Progenitor cell of endocrine pancreas (in vitro differentiated cells): ENCODE data around the gene XYLT2. TPM values are rescaled to one million over a fixed set of nuclear protein-coding genes. Genes with fewer than 3 reads are reported as not detected.
"Not testable (repeated sequence)": the region's sequence is repeated elsewhere in the genome, so short reads cannot be mapped to it uniquely, and the experiment has no call there.

Experiments
- DNase-seq: peaks from one replicate; pipeline ENCODE4 v3.0.0; 2021; ENCODE audit warnings: low spot score; ENCODE audit not compliant: unreplicated experiment
- H3K27ac Mint-ChIP-seq: 2 replicates; pipeline ENCODE4 v1.8.0; 2021; ENCODE audit warnings: mild to moderate bottlenecking, moderate library complexity, mixed read lengths
- H3K27me3 Mint-ChIP-seq: 2 replicates; pipeline ENCODE4 v1.8.0; 2021; ENCODE audit warnings: mixed read lengths
- H3K36me3 Mint-ChIP-seq: 2 replicates; pipeline ENCODE4 v1.8.0; 2022; ENCODE audit warnings: mixed read lengths; ENCODE audit not compliant: insufficient read depth
- H3K4me1 Mint-ChIP-seq: 2 replicates; pipeline ENCODE4 v1.8.0; 2021; ENCODE audit warnings: low read depth, mixed read lengths
- H3K4me3 Mint-ChIP-seq: 2 replicates; pipeline ENCODE4 v1.8.0; 2021; ENCODE audit warnings: low read depth, mild to moderate bottlenecking, moderate library complexity, mixed read lengths
- H3K9me3 Mint-ChIP-seq: 2 replicates; pipeline ENCODE4 v1.8.0; 2021; ENCODE audit warnings: low read depth, mixed read lengths
- total RNA-seq: library from RNA; stranded (reverse); gene quantifications from 2 replicates; pipeline ENCODE4 v1.2.1, GENCODE V29; 2021
- TF ChIP-seq, protein P1 (sequence below): fragments of 200-600 bp; sonication (generic); IDR thresholded peaks from one replicate; pipeline ENCODE4 v1.5.0; 2021; ENCODE audit warnings: antibody characterized with exemption, mild to moderate bottlenecking; ENCODE audit not compliant: unreplicated experiment

XYLT2 gene
- total RNA-seq, 1 donor from 2014 or later = 28.6 TPM

DNA sequence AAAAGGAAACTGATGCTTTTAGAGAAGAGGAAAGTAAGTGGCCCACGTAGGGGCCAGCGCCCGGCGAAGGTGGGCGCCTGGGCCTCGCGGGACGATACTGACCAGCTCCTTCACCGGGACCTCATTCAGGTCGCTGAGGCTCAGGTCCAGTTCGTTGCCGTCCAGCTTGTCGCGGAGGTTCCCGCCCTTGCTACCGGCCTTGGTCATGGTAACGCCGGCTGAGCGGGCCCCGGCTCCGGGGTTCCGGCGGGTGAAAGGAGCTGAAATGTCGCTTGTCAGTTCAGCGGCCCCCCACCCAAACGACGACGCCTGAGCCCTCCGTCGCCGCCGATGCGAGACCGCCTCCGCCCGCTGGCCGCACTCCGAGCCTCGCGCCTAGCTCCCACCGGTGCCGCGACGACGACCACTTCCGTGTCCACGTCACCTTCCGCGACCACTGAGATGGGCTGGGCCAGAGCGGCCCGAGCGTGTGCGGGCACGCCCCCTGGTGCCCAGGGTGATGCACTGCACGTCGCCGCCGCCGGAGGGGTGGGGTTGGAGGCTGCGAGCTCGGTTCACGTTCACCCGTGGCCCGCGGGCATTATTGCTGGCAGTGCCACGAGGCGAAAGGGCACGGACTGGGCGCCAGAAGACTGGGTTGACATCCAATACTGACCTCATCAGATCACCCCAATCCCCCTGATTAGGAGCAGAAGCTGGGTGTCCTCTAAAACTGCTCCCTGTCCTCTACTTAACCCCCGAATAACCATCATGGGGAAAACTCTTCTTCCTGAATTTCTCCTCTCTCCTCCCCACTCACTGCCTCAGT is 51.4 kb downstream of the XYLT2 start, which contains the start of gene LRRC59:
Gene LRRC59, minus strand, starts transcription at position 413 of the 808 bp plus-strand sequence. Its CDS starts 206 bp downstream, at position 207.
- H3K4me1 Mint-ChIP-seq = peaks cover 12% of the 10 kb centered on the region
- H3K4me3 Mint-ChIP-seq = peak within 1 kb of the TSS; percentile 83
- H3K9me3 Mint-ChIP-seq = no peaks in the 10 kb centered on the region
- TF ChIP-seq, protein P1, sequence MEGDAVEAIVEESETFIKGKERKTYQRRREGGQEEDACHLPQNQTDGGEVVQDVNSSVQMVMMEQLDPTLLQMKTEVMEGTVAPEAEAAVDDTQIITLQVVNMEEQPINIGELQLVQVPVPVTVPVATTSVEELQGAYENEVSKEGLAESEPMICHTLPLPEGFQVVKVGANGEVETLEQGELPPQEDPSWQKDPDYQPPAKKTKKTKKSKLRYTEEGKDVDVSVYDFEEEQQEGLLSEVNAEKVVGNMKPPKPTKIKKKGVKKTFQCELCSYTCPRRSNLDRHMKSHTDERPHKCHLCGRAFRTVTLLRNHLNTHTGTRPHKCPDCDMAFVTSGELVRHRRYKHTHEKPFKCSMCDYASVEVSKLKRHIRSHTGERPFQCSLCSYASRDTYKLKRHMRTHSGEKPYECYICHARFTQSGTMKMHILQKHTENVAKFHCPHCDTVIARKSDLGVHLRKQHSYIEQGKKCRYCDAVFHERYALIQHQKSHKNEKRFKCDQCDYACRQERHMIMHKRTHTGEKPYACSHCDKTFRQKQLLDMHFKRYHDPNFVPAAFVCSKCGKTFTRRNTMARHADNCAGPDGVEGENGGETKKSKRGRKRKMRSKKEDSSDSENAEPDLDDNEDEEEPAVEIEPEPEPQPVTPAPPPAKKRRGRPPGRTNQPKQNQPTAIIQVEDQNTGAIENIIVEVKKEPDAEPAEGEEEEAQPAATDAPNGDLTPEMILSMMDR = peak; percentile 99
- peak within 1 kb of the TSS; percentile 95 for H3K27ac Mint-ChIP-seq
- DNase-seq = peak; percentile 89
- H3K27me3 Mint-ChIP-seq = no peaks in the 10 kb centered on the region
- peaks cover 11% of the 10 kb centered on the region for H3K36me3 Mint-ChIP-seq

DNA sequence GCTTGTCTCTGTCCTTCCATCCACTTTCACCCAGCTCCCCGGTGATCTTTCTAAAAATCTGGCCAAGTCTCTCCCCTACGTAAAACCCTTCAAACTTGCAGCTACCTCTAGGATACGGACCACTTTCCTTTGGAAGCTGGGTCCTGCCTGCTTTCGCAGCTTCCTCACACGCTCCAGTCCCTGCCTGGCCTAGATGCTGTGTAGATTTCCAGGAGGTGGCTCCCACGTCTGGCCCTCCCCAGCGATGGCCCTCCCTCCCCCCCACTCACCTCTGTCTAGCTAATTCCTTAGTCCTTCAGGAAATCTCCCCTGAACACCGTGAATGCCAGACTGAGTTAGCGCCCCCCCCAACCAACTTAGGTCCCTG is 52.0 kb downstream of the XYLT2 start:
- Mint-ChIP-seq H3K4me1 (peaks cover 14% of the 10 kb centered on the region), H3K4me3 (peak overlapping the region; percentile 83), H3K27ac (peak overlapping the region; percentile 54), H3K36me3 (peaks cover 10% of the 10 kb centered on the region), H3K27me3 (no peaks in the 10 kb centered on the region), H3K9me3 (no peaks in the 10 kb centered on the region)
- TF ChIP-seq, protein P1 = no peak
- DNase-seq = no peak

DNA sequence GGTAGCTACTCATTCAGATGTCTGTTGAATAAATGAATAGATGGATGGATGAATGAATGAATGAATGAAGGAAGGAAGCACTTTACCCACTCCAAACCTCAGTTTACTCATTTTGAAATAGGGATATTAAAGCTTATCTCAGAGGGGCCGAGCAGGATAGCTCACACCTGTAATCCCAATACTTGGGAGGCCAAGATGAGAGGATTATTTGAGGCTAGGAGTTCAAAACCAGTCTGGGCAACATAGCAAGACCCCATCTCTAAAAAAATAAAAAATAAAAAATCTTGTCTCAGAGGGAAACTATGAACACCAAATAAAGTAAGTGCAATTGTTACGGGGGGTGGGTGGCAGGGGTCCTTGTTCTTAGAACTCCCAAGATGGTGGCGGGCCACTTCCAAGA is 52.7 kb downstream of the XYLT2 start:
- peaks cover 18% of the 10 kb centered on the region for H3K4me1 Mint-ChIP-seq
- H3K27ac Mint-ChIP-seq, DNase-seq, H3K27me3 Mint-ChIP-seq, H3K4me3 Mint-ChIP-seq, H3K9me3 Mint-ChIP-seq, H3K36me3 Mint-ChIP-seq: not testable (repeated sequence)

DNA sequence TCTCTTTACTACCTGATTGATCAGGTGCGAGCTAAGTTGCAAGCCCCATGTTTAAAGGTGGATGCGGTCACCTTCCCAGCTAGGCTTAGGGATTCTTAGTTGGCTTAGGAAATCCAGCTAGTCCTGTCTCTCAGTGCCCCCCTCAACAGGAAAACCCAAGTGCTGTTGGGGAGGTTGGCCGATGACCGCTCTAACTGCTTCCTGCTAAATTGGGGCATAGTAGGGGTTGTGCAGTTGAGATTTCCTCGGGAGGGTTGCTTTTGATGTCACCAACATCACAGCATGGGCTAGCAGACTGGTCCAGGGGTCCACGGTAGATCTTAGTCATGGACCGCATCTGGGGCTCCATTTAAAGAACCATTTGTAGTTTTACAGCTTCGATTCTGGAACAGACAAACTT is 53.7 kb downstream of the XYLT2 start:
- H3K27ac Mint-ChIP-seq = not testable (repeated sequence)

DNA sequence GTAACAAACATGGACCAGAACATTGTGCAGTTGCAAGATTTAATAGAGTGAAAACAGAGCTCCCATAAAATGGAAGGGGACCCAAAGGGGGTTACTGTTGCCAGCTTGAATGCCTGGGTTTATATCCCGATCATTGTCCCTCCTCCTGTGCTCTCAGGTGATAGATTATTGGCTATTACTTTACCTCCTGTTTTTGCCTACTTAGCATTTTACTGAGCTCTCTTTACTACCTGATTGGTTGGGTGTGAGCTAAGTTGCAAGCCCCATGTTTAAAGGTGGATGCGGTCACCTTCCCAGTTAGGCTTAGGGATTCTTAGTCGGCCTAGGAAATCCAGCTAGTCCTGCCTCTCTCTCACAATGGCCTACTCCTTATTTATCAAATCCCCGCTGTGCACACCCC is 59.4 kb downstream of the XYLT2 start:
- not testable (repeated sequence) for DNase-seq, H3K27me3 Mint-ChIP-seq, H3K27ac Mint-ChIP-seq, H3K9me3 Mint-ChIP-seq, H3K4me3 Mint-ChIP-seq, H3K36me3 Mint-ChIP-seq
- H3K4me1 Mint-ChIP-seq = peaks cover 11% of the 10 kb centered on the region

More for the DNA sequence above, 53.7 kb downstream of the XYLT2 start:
- H3K4me3 Mint-ChIP-seq, DNase-seq, H3K36me3 Mint-ChIP-seq, H3K27me3 Mint-ChIP-seq, H3K9me3 Mint-ChIP-seq: not testable (repeated sequence)
- peaks cover 20% of the 10 kb centered on the region for H3K4me1 Mint-ChIP-seq

DNA sequence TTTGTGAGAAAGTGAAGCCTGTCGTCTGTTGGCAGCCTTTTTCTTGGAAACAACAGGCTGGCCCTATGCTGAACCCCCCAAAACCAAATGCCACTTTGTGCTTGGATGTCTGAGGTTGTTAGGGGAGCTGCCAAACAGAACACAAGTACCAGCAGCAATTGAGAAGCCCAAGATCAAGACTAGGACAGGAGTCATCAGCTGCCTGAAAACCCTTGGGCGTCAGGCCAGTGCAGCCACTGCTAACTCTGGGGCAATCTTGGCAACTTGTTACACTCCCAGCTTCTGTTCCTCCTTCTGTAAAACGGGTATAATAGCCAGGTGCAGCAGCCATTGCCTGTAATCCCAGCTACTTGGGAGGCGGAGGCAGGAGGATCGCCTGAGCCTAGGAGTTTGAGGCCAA is 60.7 kb downstream of the XYLT2 start:
- H3K36me3 Mint-ChIP-seq = no peaks in the 10 kb centered on the region
- peaks cover 11% of the 10 kb centered on the region for H3K4me1 Mint-ChIP-seq
- H3K27ac Mint-ChIP-seq = no peak overlapping the region
- no peaks in the 10 kb centered on the region for H3K9me3 Mint-ChIP-seq
- H3K4me3 Mint-ChIP-seq = no peak overlapping the region
- H3K27me3 Mint-ChIP-seq = peaks cover 8% of the 10 kb centered on the region
- TF ChIP-seq, protein P1 = no peak
- no peak for DNase-seq

DNA sequence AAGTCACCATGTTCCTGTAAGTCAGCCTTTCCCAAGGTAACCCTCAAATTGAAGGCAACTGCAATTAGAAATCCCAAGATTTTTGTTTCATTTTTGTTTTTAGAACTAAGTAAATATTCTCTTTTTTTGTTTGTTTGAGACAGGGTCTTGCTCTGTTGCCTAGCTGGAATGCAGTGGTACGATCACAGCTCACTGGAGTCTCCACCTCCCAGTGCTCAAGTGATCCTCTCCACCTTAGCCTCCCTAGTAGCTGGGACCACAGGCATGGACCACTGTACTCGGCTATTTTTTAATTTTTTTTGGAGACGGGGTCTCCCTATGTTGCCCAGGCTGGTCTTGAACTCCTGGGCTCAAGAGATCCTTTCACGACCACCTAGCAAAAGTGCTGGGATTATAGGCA is 62.0 kb downstream of the XYLT2 start:
- H3K36me3 Mint-ChIP-seq = no peaks in the 10 kb centered on the region
- no peak overlapping the region for H3K4me3 Mint-ChIP-seq
- TF ChIP-seq, protein P1 = no peak
- no peak for DNase-seq
- peaks cover 14% of the 10 kb centered on the region for H3K4me1 Mint-ChIP-seq
- H3K27ac Mint-ChIP-seq = no peak overlapping the region
- peaks cover 5% of the 10 kb centered on the region for H3K9me3 Mint-ChIP-seq
- H3K27me3 Mint-ChIP-seq = peaks cover 8% of the 10 kb centered on the region
